A549 treated with DMSO at 1 μM for 4 hours (cell line): Measurements from ENCODE around the gene ZDHHC6. TPM values are rescaled to one million over a fixed set of nuclear protein-coding genes. Genes with fewer than 3 reads are reported as not detected.

ENCODE experiments used
- total RNA-seq: library from RNA; stranded (reverse); fragments of 200-300 nt; extraction: Qiagen RNA extraction; gene quantifications from 5 replicates; pipeline ENCODE4 v1.2.3, GENCODE V29; 2022; ENCODE audit warnings: low read depth

ZDHHC6 gene
- total RNA-seq, result 21.8 to 34.4 TPM (median 31.6 TPM) in 5 replicates

GRCh38 chr10:112446855-112447619 is at the start of gene ZDHHC6, which contains the start of gene VTI1A:
TSS of gene ZDHHC6 (minus strand) at chr10:112446914. CDS start at chr10:112445436, 1,478 bp downstream.
TSS of gene VTI1A (plus strand) at chr10:112447215. CDS start at chr10:112447374, 159 bp downstream.

Other genes with a start within 250 kb of the ZDHHC6 start
- not detected in 5 replicates for gene TECTB, start 163.5 kb downstream of the ZDHHC6 start, total RNA-seq
- gene ACSL5, start 72.8 kb downstream of the ZDHHC6 start, total RNA-seq, result 0.13 to 0.27 TPM (median 0.21 TPM) in 5 replicates
- 12.6 to 15.9 TPM (median 13.9 TPM) in 5 replicates for gene VTI1A, start 301 bp upstream of the ZDHHC6 start, total RNA-seq